RKO (cell line): Measurements from ENCODE around the gene AFDN.
A peak's percentile ranks its signal among the peaks of the same experiment; 100 is the strongest.

Experiments
- DNase-seq: peaks from one replicate; pipeline ENCODE4 v3.0.0-alpha.2; 2016; ENCODE audit warnings: low spot score

AFDN gene

DNA sequence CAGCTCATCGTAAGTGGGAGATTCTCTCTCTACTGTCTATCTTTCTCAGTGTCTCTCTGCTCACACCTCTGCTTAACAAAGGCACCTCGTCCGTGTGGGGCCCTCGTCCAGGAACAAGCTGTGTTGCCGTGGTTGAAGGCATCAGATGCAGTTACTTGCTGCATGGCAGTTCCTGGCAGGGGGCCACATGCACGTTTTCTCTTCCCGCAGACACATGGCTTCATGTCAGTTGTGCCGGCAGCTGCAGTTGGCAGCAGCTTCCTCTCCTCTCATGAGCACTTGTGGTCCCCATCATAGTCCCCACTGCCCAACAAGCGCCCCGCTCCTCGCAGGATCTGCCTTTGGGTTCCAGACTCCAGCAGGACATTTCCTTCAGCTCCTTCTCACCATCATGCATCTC lies 7.1 kb upstream of the AFDN start:
- no peak for DNase-seq

- no peak for DNase-seq
Measured at GRCh38 chr6:167820681-167821080, 6.0 kb upstream of the AFDN start.

GRCh38 chr6:167824591-167825331 lies 1.9 kb upstream of the AFDN start:
- no peak for DNase-seq

GRCh38 chr6:167825332-167826229 lies 1.1 kb upstream of the AFDN start:
- DNase-seq, result no peak

DNA sequence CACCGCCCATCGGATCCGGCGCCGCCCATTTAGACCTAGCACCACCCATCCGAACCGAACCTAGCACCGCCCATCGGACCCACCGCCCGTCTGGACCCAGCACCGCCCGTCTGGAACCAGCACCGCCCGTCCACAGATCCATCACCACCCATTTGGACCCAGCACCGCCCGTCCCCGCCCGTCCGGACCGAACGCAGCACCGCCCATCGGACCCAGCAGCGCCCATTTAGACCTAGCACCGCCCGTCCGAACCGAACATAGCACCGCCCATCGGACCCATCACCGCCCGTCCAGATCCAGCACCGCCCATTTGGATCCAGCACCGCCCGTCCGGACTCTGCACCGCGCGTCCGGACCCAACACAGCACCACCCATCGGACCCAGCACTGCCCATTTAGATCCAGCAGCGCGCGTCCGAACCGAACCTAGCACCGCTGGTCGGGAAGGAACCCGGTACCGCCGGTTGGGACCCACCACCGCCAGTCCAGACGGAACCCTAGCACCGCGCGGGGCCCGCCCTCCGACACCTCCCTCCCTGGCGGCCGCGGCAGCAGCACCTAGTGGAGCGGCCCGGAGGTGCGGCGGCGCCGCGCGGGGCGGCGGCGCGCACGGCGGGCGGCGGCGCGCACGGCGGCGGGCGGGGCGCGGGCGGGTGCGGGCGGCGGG lies 348 bp upstream of the AFDN start:
- peak; percentile 62 for DNase-seq

DNA sequence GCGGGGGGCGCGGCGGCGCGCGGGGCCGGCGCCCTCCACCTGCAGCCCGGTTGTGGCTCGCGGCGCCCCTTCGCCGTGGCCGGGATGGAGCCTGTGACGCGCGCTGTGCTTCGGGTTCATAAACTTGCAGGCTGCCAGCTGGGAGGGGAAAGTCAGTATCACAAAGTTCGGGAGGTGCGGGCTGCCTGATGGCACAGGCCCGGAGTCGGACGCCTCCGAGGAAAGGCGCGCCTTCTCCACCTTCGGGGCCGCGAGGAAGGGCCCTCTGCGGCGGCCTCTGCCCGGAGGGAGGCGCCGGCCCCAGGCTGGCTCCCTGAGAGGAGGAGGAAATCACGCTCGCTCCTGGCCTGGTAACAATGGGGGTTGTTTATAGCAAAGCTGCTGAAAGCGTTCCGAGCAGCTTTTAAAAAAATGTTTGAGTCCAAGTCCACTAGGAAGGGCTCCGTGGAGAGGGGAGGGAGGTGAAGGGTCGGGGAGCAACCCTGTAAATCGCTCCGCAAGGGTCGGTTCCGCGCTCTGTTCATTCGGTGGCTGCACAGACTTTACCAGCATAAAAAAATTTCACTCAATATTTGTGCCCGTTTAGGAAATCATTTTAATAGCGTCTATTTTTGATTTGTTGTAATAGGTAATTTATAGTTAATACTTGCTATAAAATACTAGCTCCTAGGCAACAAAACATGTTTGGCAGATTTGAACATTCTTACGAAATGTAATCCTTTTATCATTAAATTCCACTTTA lies 1.0 kb downstream of the AFDN start:
- DNase-seq, result peak; percentile 53

- DNase-seq, result peak; percentile 26
Measured at GRCh38 chr6:167828325-167828956, 1.7 kb downstream of the AFDN start.

DNA sequence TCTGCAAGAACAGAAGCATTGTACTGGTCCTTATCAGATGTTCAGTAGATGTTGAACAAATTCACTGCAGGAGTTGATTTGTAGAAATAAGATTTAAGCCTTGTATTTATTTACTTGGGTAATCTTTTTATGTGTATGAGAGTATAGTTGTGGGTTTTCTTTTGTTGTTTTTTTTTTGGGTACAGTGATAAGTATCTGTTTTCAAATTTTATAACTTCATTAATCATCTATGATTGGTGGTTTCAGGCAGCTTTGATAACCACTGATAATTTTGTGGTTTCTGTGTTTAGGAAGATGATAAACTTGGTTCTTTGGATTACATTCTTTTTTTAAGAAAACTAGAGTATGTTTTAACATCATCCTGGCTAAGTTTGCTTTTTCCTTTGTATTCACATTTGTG lies 2.8 kb downstream of the AFDN start:
- DNase-seq, result no peak

DNA sequence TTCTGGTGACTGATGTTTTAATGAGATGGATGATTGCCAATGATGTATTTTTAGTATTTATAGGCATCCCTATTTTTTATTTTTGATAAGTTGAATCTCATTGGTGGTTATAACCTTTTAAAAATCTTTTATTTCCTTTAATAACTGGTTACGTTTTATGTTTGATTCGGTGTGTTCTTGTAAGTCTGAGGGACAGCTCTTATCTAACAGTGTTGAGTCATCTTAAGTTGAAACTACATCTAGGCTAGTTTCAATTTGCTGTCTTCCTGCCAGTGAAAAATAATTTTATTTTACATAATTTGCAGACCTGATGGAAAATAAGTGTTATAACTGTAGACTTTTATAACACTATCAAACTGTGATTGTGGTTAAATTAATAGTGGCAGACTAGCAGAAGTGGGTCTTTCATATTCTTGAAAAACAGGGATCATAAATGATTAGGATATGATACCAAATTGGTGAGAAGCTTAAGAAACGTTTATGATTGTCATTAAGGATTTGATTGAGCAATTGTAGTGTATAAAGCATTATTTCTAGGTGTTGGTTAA lies 4.6 kb downstream of the AFDN start:
- DNase-seq, result no peak

DNA sequence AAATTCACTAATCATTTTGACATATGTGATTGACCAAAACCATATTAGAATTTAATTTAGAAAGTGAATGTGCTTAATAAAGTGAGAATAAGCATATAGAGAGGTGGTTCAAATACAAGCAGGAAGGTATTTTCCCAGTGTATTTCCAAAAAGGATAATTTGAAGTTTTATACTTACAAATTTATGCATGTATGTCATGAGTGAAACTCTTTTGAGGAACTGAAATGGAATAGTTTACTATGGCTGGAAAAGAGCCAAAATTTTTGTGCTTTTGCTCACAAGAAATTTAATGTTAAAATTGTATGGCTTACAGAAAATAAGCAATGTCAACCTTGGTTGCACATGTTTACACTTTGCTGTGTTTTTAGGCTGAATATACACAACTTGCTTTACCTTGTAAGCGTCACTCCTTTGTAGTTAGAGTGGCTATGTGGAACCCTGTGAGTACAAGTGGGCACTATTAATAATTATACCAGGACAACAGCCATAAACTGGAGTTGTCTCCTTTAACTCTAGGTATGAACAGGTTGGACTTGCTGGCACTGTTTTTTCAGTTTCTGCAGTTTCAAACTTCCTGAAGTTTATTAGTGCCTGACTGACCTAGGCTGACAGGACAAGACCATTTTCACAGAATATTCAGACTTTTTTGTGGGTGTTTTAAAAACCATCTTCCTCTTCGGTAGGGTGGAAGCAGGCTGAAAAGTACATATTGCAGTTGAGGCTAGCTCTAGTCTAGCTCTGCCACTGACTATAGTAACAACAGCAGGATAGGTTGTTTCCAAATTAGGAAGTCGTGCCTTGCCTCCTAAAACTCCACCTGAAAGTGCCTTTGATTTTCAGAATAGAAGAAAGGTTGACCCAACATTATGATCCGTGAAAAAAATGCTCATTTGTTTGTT lies 6.0 kb downstream of the AFDN start:
- no peak for DNase-seq

GRCh38 chr6:167833396-167833763 lies 6.7 kb downstream of the AFDN start:
- DNase-seq, result no peak

DNA sequence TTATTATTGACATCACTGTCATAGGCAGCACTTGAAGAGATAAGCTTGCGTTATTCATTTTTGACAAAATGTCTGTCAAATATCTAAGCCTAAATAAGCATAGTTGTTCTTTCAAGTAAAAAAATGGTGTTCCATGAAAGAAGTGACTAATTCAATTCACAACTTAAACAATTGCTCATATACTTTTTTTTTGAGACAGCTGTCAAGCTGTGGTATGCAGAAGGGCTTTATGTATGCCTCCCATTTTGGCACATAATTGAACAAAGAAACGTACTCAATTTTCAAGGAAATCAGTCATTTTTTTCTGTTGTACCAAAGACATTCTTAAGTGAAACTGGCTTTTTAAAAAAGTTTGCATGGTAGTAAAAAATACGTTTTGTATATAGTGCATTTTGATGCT lies 8.5 kb downstream of the AFDN start:
- DNase-seq, result no peak

- no peak for DNase-seq
Measured at GRCh38 chr6:167836721-167837120, 10.0 kb downstream of the AFDN start.

DNA sequence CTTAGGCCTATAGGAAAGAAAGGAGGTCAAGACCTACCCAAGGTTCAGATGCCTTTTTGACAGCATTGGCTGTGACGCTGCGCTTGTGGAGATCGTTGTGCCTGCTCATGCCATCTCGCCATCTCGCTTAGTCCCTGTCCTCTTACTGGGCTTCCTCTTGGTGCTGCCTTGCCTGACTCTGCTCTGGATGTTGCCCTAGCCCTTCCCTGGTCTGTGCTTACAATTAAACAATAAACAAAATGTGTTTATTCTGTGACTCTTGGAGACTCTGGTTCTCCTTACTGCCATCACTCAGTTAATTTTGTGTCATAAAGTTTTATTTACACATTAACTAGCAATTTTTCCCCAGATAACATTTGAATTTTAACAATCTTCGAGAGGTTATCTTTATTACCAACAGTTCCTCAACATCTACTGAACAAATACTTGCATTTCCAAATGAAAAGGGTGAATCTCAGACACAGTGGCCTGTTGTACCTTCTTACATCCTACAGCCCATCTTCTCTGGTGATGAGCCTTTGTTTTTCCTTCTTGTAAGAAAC lies 11.6 kb downstream of the AFDN start:
- DNase-seq, result no peak

GRCh38 chr6:167839343-167839742 lies 12.6 kb downstream of the AFDN start:
- DNase-seq, result no peak

- DNase-seq, result no peak
Measured at GRCh38 chr6:167839755-167840154, 13.0 kb downstream of the AFDN start.

DNA sequence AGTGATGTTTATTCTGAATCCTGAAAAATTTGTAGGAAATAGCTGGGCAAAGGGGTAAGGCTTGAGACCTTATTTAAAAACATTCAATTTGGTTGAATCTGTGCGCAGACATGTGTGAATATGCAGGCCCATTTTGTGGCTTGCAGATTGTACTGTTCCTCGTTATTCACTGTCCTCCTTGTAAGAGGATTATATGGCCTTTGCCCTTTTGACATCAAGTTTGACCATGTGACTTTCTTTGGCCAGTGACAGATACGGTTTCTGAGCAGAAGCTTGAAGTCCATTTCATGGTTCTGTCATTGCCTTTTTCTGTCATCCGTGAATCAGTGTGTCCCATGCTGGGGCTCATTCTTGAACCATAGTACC lies 13.4 kb downstream of the AFDN start:
- no peak for DNase-seq

- DNase-seq, result no peak
Measured at GRCh38 chr6:167840526-167841179, 13.9 kb downstream of the AFDN start.

DNA sequence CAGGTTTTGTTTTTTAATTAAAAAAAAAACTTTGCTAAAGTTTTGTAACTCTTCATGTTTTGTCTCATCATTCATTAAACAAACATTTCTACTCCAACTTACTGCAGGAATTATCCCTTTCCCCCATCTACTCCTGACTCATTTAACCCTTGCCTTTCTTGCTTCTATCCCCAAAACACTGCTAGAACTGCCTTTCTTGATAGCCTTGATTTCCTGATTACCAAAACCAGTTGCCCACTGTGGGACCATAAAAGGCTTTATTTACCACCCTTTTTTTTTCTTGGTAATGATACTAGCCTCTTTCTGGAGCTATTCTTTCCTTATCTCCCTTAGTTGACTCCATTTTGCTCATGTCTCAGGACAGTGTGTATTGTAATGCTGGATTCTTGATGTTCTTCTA lies 15.3 kb downstream of the AFDN start:
- DNase-seq, result no peak

DNA sequence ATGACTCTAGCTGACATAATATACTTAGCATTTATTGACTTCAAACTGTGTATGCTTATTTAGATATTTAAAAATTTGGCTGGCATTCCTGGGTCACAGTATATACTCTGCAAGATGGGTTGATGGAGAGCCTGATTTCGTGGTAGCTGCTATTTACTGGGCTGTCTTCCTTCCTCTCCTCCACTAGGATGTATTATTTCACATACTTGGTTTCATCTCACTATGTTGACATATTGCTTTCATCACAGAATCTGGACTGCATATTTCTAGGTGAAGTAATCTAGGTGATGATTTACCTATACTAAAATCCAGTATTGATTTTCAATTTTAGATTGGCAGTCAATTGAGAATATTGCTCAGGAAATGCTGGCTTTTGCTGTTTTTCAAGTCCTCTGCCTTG lies 15.7 kb downstream of the AFDN start:
- DNase-seq, result no peak
